Epidermal melanocyte (primary cell): ENCODE results near the gene TRIP12.
"Not testable (repeated sequence)": the region's sequence is repeated elsewhere in the genome, so short reads cannot be mapped to it uniquely, and the experiment has no call there.

Experiments used
- DNase-seq: peaks from one replicate; pipeline ENCODE4 v3.0.0; 2011; ENCODE audit warnings: low spot score; ENCODE audit not compliant: insufficient read length

TRIP12 gene

GRCh38 chr2:229831805-229832509 lies 89.9 kb downstream of the TRIP12 start:
- DNase-seq = no peak

- DNase-seq = no peak
These were observed 96.3 kb downstream of the TRIP12 start for GRCh38 chr2:229825476-229825875.

GRCh38 chr2:229821316-229821715 lies 100.5 kb downstream of the TRIP12 start:
- DNase-seq = no peak

GRCh38 chr2:229818230-229818629 lies 103.6 kb downstream of the TRIP12 start:
- DNase-seq = no peak

GRCh38 chr2:229815858-229816257 lies 106.0 kb downstream of the TRIP12 start:
- DNase-seq = no peak

GRCh38 chr2:229815342-229815741 lies 106.5 kb downstream of the TRIP12 start:
- no peak for DNase-seq

GRCh38 chr2:229810786-229811185 lies 111.0 kb downstream of the TRIP12 start:
- DNase-seq = no peak

- DNase-seq = no peak
These were observed 116.2 kb downstream of the TRIP12 start for GRCh38 chr2:229805559-229805958.

- no peak for DNase-seq
These were observed 119.0 kb downstream of the TRIP12 start for GRCh38 chr2:229802785-229803184.

- DNase-seq = no peak
These were observed 120.6 kb downstream of the TRIP12 start for GRCh38 chr2:229800997-229801754.

- no peak for DNase-seq
These were observed 123.2 kb downstream of the TRIP12 start for GRCh38 chr2:229798446-229799155.

- DNase-seq = no peak
These were observed 126.8 kb downstream of the TRIP12 start for GRCh38 chr2:229795058-229795457.

GRCh38 chr2:229794636-229795035 lies 127.2 kb downstream of the TRIP12 start:
- no peak for DNase-seq

- DNase-seq = not testable (repeated sequence)
These were observed 135.5 kb downstream of the TRIP12 start for GRCh38 chr2:229786289-229786688.

GRCh38 chr2:229784791-229785190 lies 137.0 kb downstream of the TRIP12 start:
- DNase-seq = no peak

GRCh38 chr2:229783108-229783721 lies 138.6 kb downstream of the TRIP12 start:
- no peak for DNase-seq

- DNase-seq = peak; percentile 59
These were observed 140.7 kb downstream of the TRIP12 start for GRCh38 chr2:229780856-229781773.

- no peak for DNase-seq
These were observed 142.2 kb downstream of the TRIP12 start for GRCh38 chr2:229779650-229780049.

- DNase-seq = no peak
These were observed 144.1 kb downstream of the TRIP12 start for GRCh38 chr2:229777716-229778115.

GRCh38 chr2:229775614-229776313 lies 146.0 kb downstream of the TRIP12 start:
- no peak for DNase-seq
